ENCODE measurements around the gene INTS11. TPM values are rescaled to one million over a fixed set of nuclear protein-coding genes. Genes with fewer than 3 reads are reported as not detected.

INTS11 gene
- total and polyA plus RNA-seq, 9 of the 15 experiments (the other 6 are each of a cell fraction or from before 2014, with no cell fraction given) = 3.6 to 183 (median 110) TPM

DNA sequence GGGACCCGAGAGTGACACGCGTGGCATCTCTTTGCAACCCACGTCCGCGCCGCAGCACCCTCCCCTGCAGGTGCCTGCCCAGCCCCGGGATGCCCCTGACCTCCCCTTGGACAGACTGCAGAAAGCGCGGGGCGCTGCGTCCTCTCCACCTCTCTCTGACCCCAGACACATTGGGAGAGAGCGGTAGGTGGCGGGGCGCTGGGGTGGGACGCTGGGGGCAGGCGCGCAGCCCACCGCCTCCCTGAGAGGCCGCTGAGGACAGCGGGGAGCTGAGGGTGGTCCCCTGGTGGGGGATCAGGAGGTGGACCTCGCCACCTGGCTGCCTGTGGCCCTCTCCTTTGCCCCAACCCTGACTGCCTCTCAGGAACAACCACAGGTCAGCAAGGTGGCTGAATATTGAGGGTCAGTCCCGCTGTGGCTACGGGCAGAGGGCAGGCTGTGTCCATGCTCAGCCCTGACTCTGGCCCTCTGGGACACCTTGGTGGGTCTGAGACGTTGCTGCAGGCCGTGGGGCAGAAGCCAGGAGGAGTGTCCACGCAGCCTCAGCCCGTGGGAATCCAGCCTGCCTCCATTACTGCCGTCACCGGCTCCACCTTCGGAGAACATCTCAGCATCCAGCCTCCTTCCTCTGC is 50.0 kb downstream of the INTS11 start (continued):
- TF ChIP-seq CBFA2T2 (conservative IDR thresholded peaks at IDR 0.05) (no peak), ZNF146 (CRISPR knock-in tag; IDR thresholded peaks at IDR 0.05; ENCODE audit: unreplicated experiment) (no peak), CREB3L1 (IDR thresholded peaks at IDR 0.05; ENCODE audit: borderline replicate concordance, low read depth) (no peak), MECOM (CRISPR knock-in tag; IDR thresholded peaks at IDR 0.05) (no peak), ZNF592 (IDR thresholded peaks at IDR 0.05) (no peak), BCOR (IDR thresholded peaks at IDR 0.05) (no peak), HBP1 (CRISPR knock-in tag; IDR thresholded peaks at IDR 0.05) (no peak), PML (IDR thresholded peaks at IDR 0.05; ENCODE audit: low read length) (no peak), CREM (IDR thresholded peaks at IDR 0.05; ENCODE audit: low read depth) (no peak), DACH1 (IDR thresholded peaks at IDR 0.05; ENCODE audit: partially characterized antibody) (no peak), SNRNP70 (optimal IDR thresholded peaks at IDR 0.05; ENCODE audit: low read depth, low read length) (no peak)

Measured in K562 (cell line).